Measurements from ENCODE around the gene IVNS1ABP.
"Not testable (repeated sequence)": the region's sequence is repeated elsewhere in the genome, so short reads cannot be mapped to it uniquely, and the experiment has no call there.

DNA sequence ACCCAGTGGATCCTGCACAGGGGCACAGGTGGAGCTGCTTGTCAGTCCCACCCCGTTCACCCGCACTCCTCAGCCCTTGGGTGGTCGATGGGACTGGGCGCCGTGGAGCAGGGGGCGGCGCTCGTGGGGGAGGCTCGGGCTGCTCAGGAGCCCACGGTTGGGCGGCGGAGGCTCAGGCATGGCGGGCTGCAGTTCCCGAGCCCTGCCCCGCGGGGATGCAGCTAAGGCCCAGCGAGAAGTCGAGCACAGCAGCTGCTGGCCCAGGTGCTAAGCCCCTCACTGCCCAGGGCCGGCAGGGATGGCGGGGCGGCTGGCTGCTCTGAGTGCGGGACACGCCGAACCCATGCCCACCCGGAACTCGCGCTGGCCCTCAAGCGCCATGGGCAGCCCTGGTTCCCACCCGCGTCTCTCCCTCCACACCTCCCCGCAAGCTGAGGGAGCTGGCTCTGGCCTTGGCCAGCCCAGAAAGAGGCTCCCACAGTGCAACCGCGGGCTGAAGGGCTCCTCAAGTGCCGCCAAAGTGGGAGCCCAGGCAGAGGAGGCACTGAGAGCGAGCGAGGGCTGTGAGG lies 4.7 kb upstream of the IVNS1ABP start:
- TF ChIP-seq, protein P1, sequence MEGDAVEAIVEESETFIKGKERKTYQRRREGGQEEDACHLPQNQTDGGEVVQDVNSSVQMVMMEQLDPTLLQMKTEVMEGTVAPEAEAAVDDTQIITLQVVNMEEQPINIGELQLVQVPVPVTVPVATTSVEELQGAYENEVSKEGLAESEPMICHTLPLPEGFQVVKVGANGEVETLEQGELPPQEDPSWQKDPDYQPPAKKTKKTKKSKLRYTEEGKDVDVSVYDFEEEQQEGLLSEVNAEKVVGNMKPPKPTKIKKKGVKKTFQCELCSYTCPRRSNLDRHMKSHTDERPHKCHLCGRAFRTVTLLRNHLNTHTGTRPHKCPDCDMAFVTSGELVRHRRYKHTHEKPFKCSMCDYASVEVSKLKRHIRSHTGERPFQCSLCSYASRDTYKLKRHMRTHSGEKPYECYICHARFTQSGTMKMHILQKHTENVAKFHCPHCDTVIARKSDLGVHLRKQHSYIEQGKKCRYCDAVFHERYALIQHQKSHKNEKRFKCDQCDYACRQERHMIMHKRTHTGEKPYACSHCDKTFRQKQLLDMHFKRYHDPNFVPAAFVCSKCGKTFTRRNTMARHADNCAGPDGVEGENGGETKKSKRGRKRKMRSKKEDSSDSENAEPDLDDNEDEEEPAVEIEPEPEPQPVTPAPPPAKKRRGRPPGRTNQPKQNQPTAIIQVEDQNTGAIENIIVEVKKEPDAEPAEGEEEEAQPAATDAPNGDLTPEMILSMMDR (IDR thresholded peaks at IDR 0.05; ENCODE audit: insufficient read depth, low read length), result not testable (repeated sequence)
- TF ChIP-seq POLR2AphosphoS5 (IDR thresholded peaks at IDR 0.05; ENCODE audit: low read depth), result not testable (repeated sequence)
